T-cell (primary cell): Measurements from ENCODE around the gene SYNE1. TPM values are rescaled to one million over a fixed set of nuclear protein-coding genes. Genes with fewer than 3 reads are reported as not detected.

Source experiments
- ATAC-seq, 4 experiments: fragments of 200-7000 bp in 3 of 4; fragments of 150-1000 bp in 1 of 4; cut with Tn5 transposase; replicated peaks in 1 of 4; 1 replicate in 3 of 4; 2 replicates in 1 of 4; pipeline ENCODE4 v1.10.0; 2021; ENCODE audit warnings: moderate library complexity in 3 of 4, mild to moderate bottlenecking in 2 of 4, moderate number of reproducible peaks in 1 of 4
- CTCF ChIA-PET, 2 donors: fragments of 300-600 bp; sonication (Branson Sonifier 250); formaldehyde crosslinking; loops; one replicate each; lab custom pipeline; 2022; ENCODE audit warnings: antibody characterized with exemption in 2 of 2; lab: Charles Lee
- POLR2A ChIA-PET, 2 donors: fragments of 300-600 bp; sonication (Branson Sonifier 250); formaldehyde crosslinking; loops; one replicate each; lab custom pipeline; 2022; ENCODE audit warnings: antibody characterized with exemption in 2 of 2; lab: Charles Lee
- DNase-seq, 35 experiments: peaks; one replicate each; pipeline versions ENCODE4 v3.0.0 to v3.0.0-alpha.2; 2013 to 2023
- H3K27ac ChIP-seq: one replicate; pipeline ENCODE4 v1.5.1; 2013; ENCODE audit warnings: low read length
- H3K27me3 ChIP-seq, 2 experiments: replicated peaks in 1 of 2; 1 replicate in 1 of 2; 2 replicates in 1 of 2; pipeline versions ENCODE4 v1.6.1 to v1.7.0; 2013; ENCODE audit warnings: low read length in 1 of 2, mixed read lengths in 1 of 2; ENCODE audit not compliant: control insufficient read depth in 2 of 2, insufficient read depth in 2 of 2; ENCODE audit errors: extremely low read depth in 1 of 2
- H3K36me3 ChIP-seq, 2 donors: 1 replicate in 1 of 2; 2 replicates in 1 of 2; pipeline versions ENCODE4 v1.6.1 to v1.7.0; 2013; ENCODE audit warnings: low read length in 1 of 2; ENCODE audit not compliant: control insufficient read depth in 2 of 2, insufficient read depth in 1 of 2; ENCODE audit errors: extremely low read depth in 1 of 2
- H3K4me1 ChIP-seq, 2 experiments: 1 replicate in 1 of 2; 2 replicates in 1 of 2; pipeline versions ENCODE4 v1.6.1 to v1.7.0; 2013; ENCODE audit warnings: low read length in 2 of 2, mixed read lengths in 1 of 2; ENCODE audit not compliant: insufficient read depth in 2 of 2, control insufficient read depth in 1 of 2; ENCODE audit errors: extremely low read depth in 1 of 2
- H3K4me3 ChIP-seq, 2 donors: 1 replicate in 1 of 2; 2 replicates in 1 of 2; pipeline versions ENCODE4 v1.5.1 to v1.7.0; 2013; ENCODE audit warnings: mild to moderate bottlenecking in 2 of 2, low read length in 1 of 2, moderate library complexity in 1 of 2; ENCODE audit not compliant: control insufficient read depth in 1 of 2; ENCODE audit errors: extremely low read depth in 1 of 2
- H3K9me3 ChIP-seq: 2 replicates; pipeline ENCODE4 v1.7.0; 2013
- H3K27ac Mint-ChIP-seq, 2 donors: one replicate each; pipeline ENCODE4 v1.8.0; 2020 to 2021; ENCODE audit warnings: mild to moderate bottlenecking in 2 of 2, mixed read lengths in 2 of 2
- H3K27me3 Mint-ChIP-seq, 2 donors: one replicate each; pipeline ENCODE4 v1.8.0; 2021 to 2022; ENCODE audit warnings: mixed read lengths in 2 of 2
- H3K36me3 Mint-ChIP-seq: one replicate; pipeline ENCODE4 v1.8.0; 2021; ENCODE audit warnings: mixed read lengths
- H3K4me1 Mint-ChIP-seq, 3 donors: one replicate each; pipeline ENCODE4 v1.8.0; 2020 to 2022; ENCODE audit warnings: mixed read lengths in 3 of 3, mild to moderate bottlenecking in 1 of 3
- H3K4me3 Mint-ChIP-seq, 3 donors: one replicate each; pipeline ENCODE4 v1.8.0; 2020 to 2022; ENCODE audit warnings: mild to moderate bottlenecking in 3 of 3, mixed read lengths in 3 of 3, moderate library complexity in 3 of 3
- H3K9me3 Mint-ChIP-seq, 3 donors: one replicate each; pipeline ENCODE4 v1.8.0; 2020 to 2022; ENCODE audit warnings: mixed read lengths in 3 of 3
- WGBS: methylation state at CpG from one replicate; pipeline ENCODE4 v1.1.5; 2013; ENCODE audit warnings: missing lambda C conversion rate; ENCODE audit not compliant: insufficient coverage; 5-methylcytosine and 5-hydroxymethylcytosine counted together
- total RNA-seq, 35 experiments: library from RNA in 6 of 35; stranded (reverse) in 6 of 35; fragments of 120-200 nt in 1 of 35; gene quantifications; one replicate each; pipeline versions ENCODE4 v1.2.1 to v1.2.4 and lab custom pipeline; 2013 to 2026

SYNE1 gene
- total RNA-seq, 5 donors from 2014 or later (not counting 1 experiment from before 2014, with no cell fraction given) = 174 to 235 (median 192) TPM

DNA sequence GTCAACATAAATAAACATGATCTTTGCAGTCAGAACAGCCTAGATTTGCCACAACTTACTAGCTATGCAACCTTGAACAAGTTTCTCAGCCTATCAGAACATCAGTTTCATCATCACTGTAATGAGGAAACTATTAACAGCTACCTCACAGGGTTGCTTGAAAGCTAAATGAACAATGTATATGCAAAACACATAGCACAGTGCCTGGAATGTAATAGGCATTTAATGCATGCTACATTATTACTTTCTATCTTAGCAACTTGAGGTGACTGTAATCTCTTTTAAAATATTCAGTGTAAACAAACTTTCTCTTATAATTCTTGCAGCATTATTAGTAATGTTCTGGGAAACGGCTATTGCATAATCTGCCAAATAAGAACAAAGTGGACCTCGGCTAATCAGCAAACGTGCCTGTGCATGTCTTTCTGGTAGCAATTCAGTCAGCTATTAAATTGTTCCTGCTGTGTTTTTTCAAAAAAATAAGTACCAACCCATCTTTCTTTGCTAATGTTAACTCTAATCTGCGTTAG lies 61.5 kb downstream of the SYNE1 start:
- Mint-ChIP-seq H3K4me1 (no peaks in the 10 kb centered on the region), H3K36me3 (no peaks in the 10 kb centered on the region), H3K27ac (no peak overlapping the region), H3K4me3 (no peak overlapping the region), H3K27me3 (no peaks in the 10 kb centered on the region), H3K9me3 (no peaks in the 10 kb centered on the region)
- Histone ChIP-seq H3K36me3 (no peaks in the 10 kb centered on the region), H3K4me1 (no peaks in the 10 kb centered on the region), H3K27me3 (no peaks in the 10 kb centered on the region), H3K4me3 (no peak overlapping the region), H3K27ac (no peak overlapping the region), H3K9me3 (no peaks in the 10 kb centered on the region)
- ChIA-PET CTCF (interaction anchor here in 1 of 2 donors (1.0 kb wide), 1 partner anchor 68 kb away, joined by 3 read pairs; no protein-coding TSS in a partner anchor), POLR2A (no interaction called here)
- ATAC-seq = no peak
- no peak for DNase-seq
- 80% methylated on average over 2 of the region's 4 CpGs for WGBS

DNA sequence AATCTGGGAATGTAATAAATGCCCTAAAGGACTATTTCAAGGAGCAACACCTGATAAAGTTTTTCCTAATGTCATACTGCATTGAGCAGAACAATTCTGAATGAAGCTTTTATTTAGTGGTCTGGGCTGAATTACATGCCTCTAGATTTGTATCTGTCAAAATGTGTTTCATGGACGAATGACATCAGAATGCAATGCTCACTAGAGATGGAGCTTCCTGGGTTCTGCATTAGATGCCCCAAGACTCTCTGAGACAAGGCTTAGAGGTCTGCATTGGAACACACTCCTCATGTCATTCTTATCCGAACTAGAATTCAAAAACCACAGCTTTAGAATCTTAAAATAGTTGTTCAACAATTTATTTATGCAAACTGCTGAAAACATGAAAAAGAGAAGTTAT lies 62.0 kb downstream of the SYNE1 start:
- Mint-ChIP-seq H3K27ac (no peak overlapping the region), H3K36me3 (no peaks in the 10 kb centered on the region), H3K4me1 (no peaks in the 10 kb centered on the region), H3K9me3 (no peaks in the 10 kb centered on the region), H3K27me3 (no peaks in the 10 kb centered on the region), H3K4me3 (no peak overlapping the region)
- no peak overlapping the region for H3K27ac ChIP-seq
- POLR2A ChIA-PET = no interaction called here
- H3K36me3 ChIP-seq = no peaks in the 10 kb centered on the region
- WGBS = 75% methylated on average over 1 of the region's 2 CpGs
- H3K4me3 ChIP-seq = no peak overlapping the region
- DNase-seq (no peak), ATAC-seq (no peak)
- no peaks in the 10 kb centered on the region for H3K27me3 ChIP-seq
- CTCF ChIA-PET = interaction anchor here in 1 of 2 donors (1.0 kb wide), 1 partner anchor 68 kb away, joined by 3 read pairs; no protein-coding TSS in a partner anchor
- H3K9me3 ChIP-seq = no peaks in the 10 kb centered on the region
- H3K4me1 ChIP-seq = no peaks in the 10 kb centered on the region

DNA sequence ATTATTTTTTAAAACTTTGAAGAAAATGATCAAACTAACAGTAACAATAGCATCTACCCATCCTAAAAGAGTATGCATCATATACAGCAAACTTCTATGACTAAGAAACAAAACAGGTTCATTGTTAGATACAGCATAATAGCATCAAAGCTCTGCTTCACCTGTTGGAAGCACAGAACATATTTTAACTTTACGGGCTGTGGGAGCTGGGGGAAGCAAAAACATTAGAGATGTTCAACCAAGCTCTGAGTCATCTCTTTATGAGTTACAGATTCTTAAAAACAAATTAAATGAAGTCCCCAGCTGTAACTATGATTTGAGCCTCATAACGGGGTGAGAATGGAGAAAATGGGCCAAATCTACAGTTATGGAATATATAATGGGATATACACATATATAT lies 63.4 kb downstream of the SYNE1 start:
- ATAC-seq = no peak
- Histone ChIP-seq H3K4me1 (no peaks in the 10 kb centered on the region), H3K9me3 (no peaks in the 10 kb centered on the region), H3K36me3 (no peaks in the 10 kb centered on the region), H3K4me3 (no peak overlapping the region), H3K27me3 (no peaks in the 10 kb centered on the region), H3K27ac (no peak overlapping the region)
- no peaks in the 10 kb centered on the region for H3K4me1 Mint-ChIP-seq
- no CpG with 5 or more reads among the region's 2 CpGs for WGBS
- DNase-seq = no peak
- ChIA-PET CTCF (no interaction called here), POLR2A (no interaction called here)
- H3K36me3 Mint-ChIP-seq = no peaks in the 10 kb centered on the region
- H3K4me3 Mint-ChIP-seq = no peak overlapping the region
- no peaks in the 10 kb centered on the region for H3K9me3 Mint-ChIP-seq
- H3K27me3 Mint-ChIP-seq = no peaks in the 10 kb centered on the region
- H3K27ac Mint-ChIP-seq = no peak overlapping the region

DNA sequence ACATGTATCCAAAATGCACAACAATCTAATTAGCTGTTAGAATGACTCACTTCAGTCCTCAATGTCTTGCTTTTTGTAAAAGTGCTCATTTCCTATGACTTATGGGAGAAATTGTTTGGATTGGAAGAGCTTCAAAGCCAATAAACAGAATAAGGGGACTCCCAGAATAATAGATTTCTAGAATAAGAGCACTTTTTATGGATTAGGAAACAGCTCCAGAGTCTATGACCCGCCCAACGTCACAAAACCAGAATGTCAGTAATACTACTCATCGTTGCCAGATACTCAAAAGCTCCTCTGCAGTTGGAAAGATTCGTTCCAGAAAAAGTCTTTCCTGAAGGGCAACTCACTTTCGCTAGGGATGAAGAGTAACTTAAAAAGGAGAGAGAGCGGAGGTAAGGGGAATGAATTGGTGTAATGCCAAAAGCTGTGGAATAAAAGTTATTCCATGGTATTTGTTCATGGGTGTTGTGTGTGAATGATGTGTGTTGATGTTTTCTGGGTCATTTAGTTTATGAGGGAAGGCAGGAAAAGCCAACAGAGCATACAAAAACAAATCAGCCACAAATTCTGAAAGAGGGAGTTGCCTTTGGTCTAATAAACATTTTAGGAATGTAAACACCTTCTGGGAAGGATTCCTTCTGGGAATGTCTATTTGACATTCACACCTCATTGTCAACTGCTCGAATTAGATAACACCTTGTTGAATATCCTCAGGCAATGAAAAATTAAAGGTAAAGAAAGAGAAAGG lies 64.6 kb downstream of the SYNE1 start:
- no peaks in the 10 kb centered on the region for H3K27me3 ChIP-seq
- ChIA-PET POLR2A (no interaction called here), CTCF (no interaction called here)
- Mint-ChIP-seq H3K27ac (no peak overlapping the region), H3K9me3 (no peaks in the 10 kb centered on the region), H3K4me1 (no peaks in the 10 kb centered on the region), H3K36me3 (no peaks in the 10 kb centered on the region), H3K27me3 (no peaks in the 10 kb centered on the region), H3K4me3 (no peak overlapping the region)
- no peak overlapping the region for H3K27ac ChIP-seq
- H3K4me1 ChIP-seq = no peaks in the 10 kb centered on the region
- no peaks in the 10 kb centered on the region for H3K9me3 ChIP-seq
- 89% methylated on average over 4 of the region's 7 CpGs for WGBS
- DNase-seq (no peak), ATAC-seq (no peak)
- no peak overlapping the region for H3K4me3 ChIP-seq
- H3K36me3 ChIP-seq = no peaks in the 10 kb centered on the region

DNA sequence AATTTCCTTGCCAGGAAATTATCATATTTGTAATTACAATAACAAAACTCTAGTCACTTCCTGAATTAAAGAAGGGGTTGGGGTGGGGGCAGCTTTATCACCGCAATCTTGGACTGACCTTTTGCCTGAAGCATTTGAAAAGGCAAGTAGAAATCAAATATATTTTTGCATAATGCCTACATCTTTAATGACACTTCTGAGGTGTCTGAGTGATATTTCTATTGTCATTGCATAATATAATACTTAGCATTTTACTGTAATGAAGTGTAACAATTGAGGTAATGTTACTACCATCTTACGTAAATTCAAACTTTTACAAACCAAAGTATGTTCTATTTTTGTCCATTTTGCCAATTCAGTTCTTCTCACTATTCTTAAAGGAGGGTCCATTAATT lies 65.2 kb downstream of the SYNE1 start:
- H3K9me3 ChIP-seq = no peaks in the 10 kb centered on the region
- POLR2A ChIA-PET = no interaction called here
- Mint-ChIP-seq H3K27ac (no peak overlapping the region), H3K36me3 (no peaks in the 10 kb centered on the region), H3K27me3 (no peaks in the 10 kb centered on the region), H3K9me3 (no peaks in the 10 kb centered on the region), H3K4me1 (no peaks in the 10 kb centered on the region), H3K4me3 (no peak overlapping the region)
- no peak for ATAC-seq
- no CpG with 5 or more reads among the region's 2 CpGs for WGBS
- H3K4me3 ChIP-seq = no peak overlapping the region
- no peak overlapping the region for H3K27ac ChIP-seq
- H3K27me3 ChIP-seq = no peaks in the 10 kb centered on the region
- H3K36me3 ChIP-seq = no peaks in the 10 kb centered on the region
- CTCF ChIA-PET = no interaction called here
- DNase-seq = no peak
- H3K4me1 ChIP-seq = no peaks in the 10 kb centered on the region

DNA sequence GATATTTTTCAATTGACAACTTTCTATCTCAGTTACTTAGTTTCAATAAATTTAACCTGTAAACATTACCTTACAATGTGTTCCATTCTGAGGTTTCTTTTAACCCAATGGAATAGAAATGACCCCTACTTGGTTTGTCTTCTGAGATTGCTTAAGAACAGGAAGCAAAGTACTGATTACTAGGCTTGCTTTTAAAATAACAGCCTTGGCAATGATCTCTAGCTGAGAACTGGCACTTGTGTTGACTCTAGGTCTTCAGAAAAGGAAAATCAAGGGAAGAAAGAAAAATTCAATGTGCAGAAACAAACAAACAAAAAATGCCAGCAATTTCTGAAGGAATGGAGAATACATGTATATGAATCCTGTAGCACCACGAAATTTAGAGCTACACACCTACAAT lies 66.1 kb downstream of the SYNE1 start:
- no peaks in the 10 kb centered on the region for H3K4me1 ChIP-seq
- H3K36me3 ChIP-seq = no peaks in the 10 kb centered on the region
- no peak overlapping the region for H3K27ac ChIP-seq
- Mint-ChIP-seq H3K27ac (no peak overlapping the region), H3K4me1 (peaks cover 0 to 1% (median 0%) of the 10 kb centered on the region in 3 donors), H3K9me3 (no peaks in the 10 kb centered on the region), H3K4me3 (no peak overlapping the region), H3K27me3 (no peaks in the 10 kb centered on the region), H3K36me3 (no peaks in the 10 kb centered on the region)
- no CpG with 5 or more reads among the region's 1 CpG for WGBS
- ATAC-seq (no peak), DNase-seq (no peak)
- no peak overlapping the region for H3K4me3 ChIP-seq
- H3K27me3 ChIP-seq = no peaks in the 10 kb centered on the region
- POLR2A ChIA-PET = no interaction called here
- no peaks in the 10 kb centered on the region for H3K9me3 ChIP-seq
- CTCF ChIA-PET = no interaction called here
